ENCODE results near the gene HIVEP3.

The HIVEP3 gene

DNA sequence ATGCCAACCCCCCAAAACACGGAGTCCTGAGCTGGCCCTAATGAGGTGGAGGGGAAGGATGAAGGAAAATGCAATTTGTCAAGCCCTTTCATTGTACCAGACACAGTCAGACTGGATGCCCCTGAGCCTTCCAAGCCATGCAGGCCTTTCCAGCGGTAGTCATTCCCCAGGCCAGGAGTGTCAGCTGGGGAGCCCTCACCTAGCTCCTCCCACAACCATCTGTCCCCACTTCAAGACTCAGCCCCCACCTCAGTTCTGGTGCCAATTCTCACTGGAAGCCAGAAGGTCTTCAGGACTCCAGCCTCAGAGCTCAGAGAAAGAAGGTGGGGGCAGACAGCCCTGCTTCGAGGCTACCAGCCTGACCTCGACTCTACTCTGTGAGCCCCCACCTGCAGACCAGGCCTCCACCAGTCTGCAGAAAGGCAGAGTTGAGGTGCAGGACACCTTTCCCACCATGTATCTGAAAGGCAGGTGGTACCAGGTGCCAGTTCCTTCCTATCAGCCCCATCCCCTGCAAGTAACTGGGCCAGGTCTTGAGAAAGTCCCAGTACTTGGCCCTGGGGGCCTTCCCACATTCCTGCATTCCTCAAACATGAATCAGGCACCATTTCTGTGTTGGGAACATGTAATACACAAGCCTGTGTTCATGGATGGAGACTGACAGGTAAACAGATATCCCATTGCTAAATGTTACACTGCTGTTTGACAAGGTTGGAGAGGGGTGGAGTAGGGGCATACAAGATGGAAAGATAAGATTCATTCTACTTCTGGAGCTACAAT, 253.7 kb downstream of the HIVEP3 start:
- DNase-seq (ENCODE audit: low read depth), result no peak

DNA sequence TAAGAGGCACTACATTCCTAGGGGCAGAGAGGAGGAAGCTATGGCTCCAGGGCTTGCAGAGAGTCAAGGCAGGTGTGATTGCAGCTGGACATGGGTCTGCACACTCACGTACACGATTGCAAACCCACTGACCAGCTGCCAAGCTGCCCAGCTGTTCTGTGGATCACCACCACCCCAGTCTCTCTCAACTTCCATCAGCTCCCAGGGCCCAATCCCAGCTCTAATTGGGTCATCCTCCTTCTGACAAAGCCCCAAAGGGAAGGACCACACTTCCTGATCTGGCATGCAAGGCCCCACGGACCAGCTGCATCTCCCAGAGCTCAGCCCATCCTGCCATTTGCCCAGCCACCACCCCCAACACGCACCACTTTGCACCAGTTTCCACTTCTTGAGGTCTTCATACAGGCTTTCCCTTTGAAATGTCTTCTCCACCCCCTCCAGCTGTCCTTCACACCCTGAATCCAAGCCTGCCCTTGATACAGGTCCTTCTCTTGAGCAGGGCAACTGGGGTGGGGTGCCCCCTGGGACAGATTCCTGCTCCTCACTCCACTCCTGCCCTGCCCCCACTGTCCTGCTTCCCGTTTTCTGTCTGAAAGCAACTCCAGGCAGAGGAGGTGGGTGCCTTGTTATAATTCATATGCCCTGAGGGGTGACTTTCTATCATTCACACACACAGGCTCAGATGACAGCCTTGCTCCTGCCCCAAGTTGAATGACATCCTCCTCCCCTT, 254.9 kb downstream of the HIVEP3 start:
- DNase-seq (ENCODE audit: low read depth), result no peak

DNA sequence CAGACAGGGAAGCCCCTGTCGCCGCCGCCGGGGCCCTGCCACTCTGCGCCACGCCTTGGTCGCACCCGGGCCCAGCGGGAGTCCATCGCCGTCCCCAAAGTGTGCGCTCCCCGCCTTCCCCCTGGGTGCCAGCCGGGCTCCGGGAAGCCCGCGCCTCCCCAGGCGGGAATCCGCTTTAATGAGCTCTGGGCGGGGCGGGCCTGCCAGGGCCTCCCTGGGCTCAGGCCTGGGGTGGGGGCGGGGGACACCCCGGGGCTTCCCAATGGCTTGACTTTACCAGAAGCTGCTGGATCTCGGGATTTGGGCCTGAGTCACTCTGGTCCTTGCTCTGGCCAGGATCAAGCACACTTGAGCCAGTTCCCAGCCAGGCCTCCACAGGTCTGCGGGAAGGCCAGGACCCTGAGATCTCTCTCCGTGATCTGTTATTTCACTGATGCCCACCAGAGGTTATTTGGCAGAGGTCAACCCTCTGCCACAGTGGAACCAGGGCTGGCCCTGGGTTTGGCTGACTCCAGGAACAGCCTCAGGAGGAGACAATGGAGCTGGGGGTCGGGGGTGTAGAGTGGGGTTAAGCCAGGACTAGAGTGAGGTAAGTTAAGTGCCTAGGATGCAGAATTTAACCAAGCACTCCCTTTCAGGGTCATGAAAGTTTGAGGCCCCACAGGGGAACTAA, 255.8 kb downstream of the HIVEP3 start:
- DNase-seq (ENCODE audit: low read depth), result no peak

DNA sequence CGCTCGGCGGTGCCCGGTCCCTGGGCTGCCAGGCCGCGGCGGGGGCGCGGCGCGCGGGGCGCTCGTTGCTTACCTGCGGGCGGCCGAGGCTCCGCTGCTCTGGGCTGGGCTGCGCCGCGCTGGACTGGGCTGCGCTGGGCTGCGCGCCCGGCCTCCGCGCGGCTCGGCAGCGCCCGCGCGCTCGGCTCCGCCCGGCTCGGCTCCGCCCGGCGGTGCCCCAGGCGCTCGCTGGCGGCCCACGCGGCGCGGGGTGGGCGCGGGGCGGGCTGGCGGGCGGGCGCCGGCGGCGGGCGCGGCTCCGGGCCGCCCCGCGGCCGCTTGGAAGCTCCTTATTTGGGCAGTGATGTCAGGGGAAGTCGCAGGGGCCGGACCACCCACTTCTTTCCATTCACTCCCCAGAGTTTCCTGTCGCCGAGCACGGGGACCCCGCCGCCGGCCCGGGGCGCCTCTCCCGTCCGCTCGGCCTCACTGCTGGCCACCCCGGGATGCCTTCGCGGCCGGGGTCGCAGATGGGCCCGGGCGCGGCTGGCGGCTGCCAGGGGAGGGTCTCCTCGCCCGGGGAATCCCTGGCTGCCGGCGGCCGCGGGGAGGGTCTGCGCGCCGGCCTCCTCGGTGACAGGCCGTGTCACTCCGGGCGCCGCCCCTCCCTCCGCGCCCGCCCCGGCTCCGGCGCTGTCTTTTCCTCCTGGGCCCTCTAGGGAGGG, 256.5 kb downstream of the HIVEP3 start:
- peak; percentile 77 for DNase-seq (ENCODE audit: low read depth)

DNA sequence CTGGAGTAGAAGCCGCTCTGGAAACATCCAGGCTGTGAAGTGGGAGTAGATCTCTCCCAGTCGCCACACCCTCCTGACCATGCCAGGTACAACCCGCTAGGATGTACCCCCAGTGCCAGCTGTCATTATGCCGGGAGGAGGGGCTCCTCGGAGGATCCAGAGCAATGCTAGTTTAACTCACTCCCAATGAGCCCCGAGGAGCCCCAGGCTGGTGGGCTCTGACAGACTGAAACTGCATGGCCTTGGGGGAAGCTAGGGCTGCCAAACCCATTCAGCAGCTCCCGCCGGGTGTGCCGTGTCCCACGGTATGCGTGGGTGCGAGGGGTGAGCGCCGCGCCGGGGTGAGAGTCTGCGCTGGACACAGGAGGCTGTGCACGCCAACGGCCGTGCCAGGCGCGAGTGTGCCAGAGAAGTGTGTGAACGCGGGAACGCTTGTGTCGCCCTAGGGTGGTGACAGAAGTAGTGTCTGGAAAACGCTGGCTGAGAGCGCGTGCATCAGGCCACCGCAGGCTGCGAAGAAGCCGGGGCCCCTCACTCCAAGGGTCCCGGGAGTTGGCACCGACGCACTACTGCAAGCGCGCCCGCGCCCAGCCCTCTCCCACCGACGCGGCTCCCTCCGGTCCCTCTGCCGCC, 257.2 kb downstream of the HIVEP3 start:
- no peak for DNase-seq (ENCODE audit: low read depth)

DNA sequence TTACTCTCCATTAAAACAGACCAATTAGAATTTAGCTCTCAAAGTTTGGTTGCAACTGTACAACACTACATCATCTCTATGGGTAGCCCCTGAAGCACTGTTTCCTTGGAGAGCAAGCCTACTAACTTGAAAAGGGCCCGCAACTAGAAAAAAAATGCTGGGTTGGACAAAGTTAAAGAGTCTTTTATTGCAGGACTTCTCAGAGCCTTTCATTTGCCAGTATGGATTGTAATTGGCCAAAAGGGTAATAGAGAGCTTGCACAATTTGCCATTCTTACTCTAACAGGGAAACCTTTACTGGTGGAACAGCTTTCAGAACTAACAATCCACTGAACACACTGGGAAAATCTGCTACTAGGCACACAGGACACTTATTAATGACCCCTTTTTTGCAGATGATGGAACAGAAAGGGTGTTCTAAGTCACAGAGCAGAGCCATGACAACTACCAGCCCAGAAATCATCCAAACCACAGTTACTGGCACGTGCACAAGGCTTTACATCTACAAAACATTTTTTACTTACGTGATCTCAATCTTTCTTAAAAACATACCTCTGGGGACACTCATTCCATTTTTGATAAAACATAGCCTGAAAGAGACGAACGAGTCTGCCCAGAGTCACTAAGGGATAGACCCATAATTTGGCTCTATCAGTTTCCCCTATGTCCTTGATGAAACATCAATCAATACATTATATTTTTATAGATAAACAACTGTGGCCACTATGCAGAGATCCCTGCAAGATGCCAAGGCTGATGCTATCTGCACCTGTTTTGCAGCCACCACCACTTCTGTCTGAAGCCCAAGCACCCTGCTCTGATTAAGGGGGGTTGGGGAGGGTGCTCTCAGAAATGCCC, 257.9 kb downstream of the HIVEP3 start:
- no peak for DNase-seq (ENCODE audit: low read depth)

DNA sequence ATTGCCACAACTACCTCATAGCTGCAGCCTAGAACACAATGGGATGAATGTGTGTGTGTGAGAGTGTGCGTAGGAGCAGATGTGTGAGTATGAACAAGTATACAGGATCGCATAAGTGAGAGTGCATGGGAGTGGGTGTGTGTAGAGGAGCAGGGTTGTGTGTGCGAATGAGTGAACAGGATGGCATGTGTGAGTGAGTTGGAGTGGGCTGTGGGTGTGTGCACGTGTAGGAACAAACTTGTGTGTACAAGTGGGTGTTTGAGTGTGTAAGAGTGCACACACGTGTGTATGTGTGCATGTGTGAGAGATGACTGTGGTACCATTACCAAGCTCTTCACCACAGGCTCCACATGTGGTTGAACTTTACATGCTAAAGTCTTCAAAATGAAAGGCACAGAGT, 258.8 kb downstream of the HIVEP3 start:
- no peak for DNase-seq (ENCODE audit: low read depth)

DNA sequence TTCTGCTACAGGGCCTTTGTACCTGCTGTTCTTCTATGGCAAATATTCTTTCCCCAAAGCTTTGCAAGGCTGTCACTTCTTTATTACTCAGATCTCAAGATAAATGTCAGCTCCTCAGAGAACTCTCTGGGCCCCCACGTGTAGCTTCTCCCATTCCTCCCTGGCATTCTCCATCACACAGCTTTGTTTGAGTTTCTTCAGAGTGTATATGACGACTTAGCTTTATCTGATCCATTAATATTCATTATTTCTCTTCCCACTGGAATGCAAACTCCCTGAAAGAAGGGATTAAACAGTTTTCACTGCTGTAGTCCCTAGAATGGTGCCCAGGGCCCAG, 259.6 kb downstream of the HIVEP3 start:
- no peak for DNase-seq (ENCODE audit: low read depth)

DNA sequence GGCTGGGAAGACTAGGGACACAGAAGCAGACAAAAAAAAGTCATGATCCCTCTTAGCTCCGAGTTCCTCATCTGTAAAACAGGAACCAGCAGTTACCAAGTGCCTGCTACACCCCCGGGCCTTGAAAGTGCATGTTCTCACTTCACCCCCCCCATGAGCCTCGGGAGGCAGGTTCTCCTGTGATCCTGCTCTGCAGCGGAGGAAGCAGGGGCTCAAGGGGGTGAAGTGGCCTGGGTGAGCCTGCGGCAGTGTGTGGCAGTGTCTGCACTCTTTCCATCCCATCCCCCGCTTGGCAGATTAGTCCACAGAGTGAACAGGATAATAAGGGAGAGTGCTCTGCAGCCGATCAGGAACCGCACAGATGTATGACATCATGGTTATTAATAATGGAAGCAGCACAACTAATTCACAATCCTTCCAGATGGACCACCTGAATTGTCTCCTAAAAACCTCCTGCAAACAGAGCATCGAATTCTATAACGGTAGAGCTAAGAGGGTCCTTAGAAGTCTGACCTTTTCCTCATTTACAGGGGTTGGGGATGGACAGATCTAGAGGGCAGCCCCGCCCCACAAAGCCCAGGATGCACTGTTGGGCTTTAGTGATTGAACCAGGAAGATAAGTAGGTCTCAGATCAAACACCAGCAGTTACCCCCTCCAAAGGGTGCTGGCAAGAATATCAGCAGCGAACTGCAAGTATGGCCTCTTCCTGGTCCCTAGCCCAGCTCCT, 260.1 kb downstream of the HIVEP3 start:
- DNase-seq (ENCODE audit: low read depth), result no peak

DNA sequence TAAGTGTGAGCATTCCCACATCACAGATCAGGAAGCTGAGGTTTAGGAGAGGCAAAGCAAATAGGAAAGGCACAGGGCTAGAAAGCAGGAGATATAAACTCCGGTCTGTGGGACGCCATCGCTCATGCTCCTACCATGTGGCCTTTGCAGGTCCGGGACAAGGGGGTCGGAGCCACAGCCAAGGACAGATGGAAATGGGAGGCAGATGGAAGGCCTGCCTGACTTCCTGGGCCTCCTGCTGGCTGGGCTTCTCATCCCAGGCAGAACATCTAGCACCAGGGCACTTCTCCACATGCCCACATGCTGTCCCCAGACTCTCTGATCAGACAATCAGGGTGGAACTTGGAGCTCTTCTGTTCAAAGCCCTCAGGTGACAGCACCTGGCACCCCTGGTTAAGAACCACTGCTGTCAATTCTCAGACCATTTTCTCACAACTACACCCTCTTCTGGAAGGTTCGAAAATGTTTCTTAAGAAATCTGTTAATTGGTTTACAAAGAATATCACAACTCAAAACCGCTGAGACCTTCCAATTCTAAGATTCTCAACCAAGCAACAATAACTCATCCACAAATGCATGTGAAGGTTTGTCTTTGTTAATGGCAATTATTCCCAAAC, 260.9 kb downstream of the HIVEP3 start:
- no peak for DNase-seq (ENCODE audit: low read depth)

DNA sequence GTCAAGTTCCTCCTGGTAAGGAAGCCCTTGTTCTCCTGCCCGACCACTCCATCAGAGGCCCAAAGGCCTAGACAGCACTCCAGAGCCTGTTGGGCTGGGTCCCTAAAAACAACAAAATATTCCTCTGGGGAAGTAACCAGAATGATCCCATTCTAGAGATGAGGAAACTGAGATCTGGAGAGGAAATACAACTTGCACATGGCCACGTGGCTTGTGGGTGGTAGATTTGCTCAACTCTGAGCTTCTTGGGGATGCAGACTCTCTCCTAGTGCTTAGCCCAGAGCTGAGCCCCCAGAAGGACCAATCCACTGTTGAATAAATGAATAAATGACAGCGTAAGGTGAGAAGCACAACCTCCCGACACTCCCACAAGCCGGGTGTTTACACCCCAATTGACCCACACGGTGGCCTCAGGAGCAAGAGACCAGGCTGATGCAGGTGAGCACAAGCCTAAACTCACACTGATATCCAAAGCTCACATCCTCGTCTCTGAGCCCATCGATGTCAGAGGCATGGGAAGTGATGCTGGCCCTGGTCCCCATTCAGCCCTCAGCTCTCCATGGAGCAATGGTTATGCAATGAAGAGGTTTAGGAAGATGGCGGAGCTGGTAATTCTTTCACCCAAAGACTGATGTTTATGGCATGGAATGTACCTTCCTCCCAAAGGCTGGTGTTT, 261.8 kb downstream of the HIVEP3 start:
- DNase-seq (ENCODE audit: low read depth), result no peak

DNA sequence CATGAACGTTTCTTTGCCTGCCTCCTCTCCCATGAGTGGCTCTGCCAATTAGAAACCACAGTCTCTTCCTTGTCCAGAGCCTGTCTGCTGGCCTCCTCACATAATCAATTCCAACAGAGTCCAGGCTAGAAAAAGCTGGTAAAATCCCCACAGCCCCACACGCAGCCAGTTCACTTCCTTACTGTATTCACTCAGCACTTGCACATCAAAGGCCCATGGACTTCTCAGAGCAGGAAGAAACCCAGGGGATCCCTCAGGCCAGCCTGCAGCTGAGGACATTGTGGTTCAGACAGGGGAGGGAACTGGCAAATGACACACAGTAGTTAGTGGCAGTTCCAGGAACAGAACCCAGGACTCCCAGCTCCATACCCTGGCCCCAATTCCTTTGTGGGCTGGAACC, 262.7 kb downstream of the HIVEP3 start:
- no peak for DNase-seq (ENCODE audit: low read depth)

DNA sequence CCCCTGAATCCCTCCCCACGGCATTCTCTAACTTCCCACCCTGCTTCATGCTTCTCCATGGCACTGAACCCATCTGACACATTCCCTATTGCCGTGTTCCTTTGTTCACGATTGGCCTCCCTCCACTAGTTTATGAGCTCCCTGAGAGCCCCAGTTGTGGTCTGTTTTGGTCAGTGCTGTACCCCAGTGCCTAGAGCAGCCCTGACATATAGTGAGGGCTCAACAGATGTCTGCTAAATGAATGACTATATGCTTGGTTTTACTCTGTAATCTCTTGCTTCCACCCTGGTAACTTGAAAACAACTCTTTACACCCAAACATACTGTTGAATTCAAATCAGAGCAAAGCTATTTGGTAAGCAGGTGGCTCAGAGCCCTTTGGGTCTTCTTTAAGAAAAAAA, 263.1 kb downstream of the HIVEP3 start:
- no peak for DNase-seq (ENCODE audit: low read depth)

DNA sequence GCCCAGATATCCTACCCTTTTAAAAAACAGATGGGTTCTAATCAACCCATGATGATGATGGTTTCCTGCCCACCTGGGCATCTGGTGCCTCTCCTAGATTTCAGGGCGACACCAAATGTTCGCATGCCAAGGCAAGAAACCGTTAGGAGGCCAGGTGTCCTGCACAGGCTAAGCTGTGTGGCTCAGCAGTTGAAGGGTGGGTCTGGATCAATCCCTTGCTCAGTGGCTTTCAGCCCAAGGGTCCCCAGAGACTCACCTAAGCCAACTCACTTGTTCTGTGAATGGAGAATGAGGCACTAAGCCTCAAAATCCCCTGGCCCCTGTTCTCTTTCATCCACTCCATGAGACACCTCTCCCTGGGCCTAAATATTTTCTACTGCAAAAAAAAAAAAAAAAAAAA, 265.1 kb downstream of the HIVEP3 start:
- no peak for DNase-seq (ENCODE audit: low read depth)

DNA sequence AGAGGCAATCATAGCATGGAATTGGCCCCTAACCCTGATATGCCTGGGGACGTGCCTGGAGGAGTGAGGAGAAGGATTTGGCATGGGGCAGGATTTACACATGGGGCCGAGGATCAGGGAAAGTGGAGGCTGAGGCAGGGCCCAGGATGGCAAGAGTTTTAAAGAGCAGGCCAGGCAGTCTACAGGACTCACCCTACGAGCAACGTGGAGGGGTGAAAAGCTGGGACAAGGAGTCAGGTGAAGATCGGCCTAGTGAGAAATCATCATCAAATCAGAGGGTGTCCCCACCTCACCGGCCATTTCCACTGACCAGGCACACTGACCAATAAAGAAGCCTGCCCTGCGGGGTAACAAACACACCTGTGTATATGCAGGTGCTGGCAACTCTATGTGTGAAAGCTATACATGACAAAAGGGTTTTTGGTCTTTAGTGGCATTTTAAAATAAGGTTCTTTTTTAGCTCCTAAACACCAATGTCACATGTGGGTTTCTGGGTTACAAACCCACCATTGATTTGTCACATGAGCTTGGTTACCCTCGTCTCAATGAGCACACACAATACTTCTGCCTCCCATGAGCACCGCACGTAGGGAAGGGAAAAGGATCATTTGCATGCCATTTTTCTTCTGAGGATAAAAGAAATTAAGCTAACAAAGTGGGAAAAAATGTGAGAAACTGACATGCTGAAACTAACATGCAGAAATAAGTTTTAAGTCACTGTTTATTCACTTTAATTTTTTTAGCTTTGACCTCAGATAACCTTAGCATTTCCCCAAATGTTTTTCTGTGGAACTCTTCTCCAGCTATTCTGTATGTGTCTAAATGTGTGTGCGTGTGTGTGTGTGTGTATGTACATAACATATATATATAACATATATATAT, 266.1 kb downstream of the HIVEP3 start:
- DNase-seq (ENCODE audit: low read depth), result no peak

DNA sequence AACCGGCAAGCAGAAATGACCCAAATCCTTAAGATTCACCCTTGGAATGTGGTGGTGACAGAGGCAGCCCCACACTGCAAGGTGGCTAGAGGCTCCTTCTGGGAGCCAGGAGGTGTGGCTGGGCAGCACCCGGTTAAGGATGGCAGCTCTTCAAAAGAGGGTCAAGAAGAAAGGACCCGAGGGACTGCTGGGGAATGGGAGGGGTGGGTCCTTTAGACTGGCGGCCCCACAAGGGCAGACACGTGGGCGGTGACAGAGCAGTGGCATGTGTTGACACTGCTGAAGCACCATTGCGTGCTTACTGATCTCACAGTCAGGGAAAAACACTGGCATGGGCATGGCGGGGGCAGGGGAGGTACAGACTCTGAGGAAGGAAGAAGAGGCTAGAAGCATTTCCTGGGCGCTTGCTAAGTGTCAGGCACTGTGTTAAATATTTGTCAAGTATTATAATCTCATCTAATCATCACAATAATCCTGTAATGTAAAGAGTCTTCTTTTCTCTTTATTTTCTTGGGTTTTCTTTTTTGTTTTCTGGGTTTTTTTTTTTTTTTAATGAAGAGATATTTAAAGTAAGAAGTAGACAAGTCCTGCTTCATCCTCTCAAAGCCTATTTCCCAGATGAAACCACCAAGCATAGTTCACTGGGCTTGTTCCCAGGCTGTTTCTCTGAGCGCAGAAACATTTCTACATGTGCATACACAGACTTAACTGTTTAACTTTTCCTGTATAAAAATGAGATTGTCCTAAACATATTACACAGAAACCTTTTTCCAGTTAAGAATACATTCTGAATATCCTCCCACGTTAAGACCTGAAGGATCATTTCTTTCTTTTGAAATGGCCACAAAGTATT, 268.5 kb downstream of the HIVEP3 start:
- no peak for DNase-seq (ENCODE audit: low read depth)

DNA sequence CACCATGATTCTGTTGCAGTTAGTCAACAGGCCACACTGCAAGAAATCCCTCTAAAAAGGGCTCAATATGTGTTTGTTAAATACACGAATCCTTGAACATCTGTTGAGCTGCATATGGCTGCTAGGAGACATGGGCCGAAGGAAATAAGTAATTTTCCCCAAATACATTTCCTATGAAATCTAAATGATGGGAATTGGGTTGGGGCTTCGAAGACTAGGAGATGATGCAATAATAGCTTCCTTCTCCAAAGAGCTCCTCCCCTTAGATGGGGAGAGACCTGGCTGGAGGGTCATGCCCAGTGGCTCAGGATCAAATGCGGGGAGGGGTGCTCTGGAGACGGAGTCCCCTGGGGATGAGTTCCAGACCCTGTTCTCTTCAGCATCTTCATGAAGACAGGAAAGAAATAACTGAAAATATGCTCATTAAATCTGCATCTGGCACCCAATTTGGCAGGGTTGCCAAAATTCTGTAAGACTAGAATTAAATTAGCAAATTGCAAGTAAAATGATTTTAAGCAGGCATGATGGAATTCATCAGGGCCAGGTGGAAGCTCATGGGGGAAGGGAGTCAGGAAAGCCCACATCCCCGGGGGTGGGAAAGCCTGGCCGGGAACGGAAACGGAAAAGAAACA, 269.2 kb downstream of the HIVEP3 start:
- DNase-seq (ENCODE audit: low read depth), result no peak
